Loucy (cell line): Measurements from ENCODE around the gene TENM4.

Source experiments
- CTCF ChIP-seq: fragments of 200-600 bp; sonication (generic); conservative IDR thresholded peaks from 2 replicates; pipeline ENCODE4 v1.5.1; 2014; ENCODE audit warnings: mild to moderate bottlenecking, antibody characterized with exemption, low read length
- EZH2phosphoT487 ChIP-seq: fragments of 200-600 bp; IDR thresholded peaks from 2 replicates; pipeline ENCODE4 v1.6.1; 2018; ENCODE audit warnings: antibody characterized with exemption, mild to moderate bottlenecking, moderate library complexity, borderline replicate concordance

- TF ChIP-seq CTCF, result no peak
- no peak for TF ChIP-seq EZH2phosphoT487
Measured at GRCh38 chr11:79080551-79080950, 360.3 kb downstream of the TENM4 start.
